RWPE2 (cell line): ENCODE data around the gene MCM10.

Experiments used
- ATAC-seq: fragments of 200-7000 bp; cut with Tn5 transposase; 3 replicates; pipeline ENCODE4 v1.9.1; 2021; ENCODE audit warnings: low read depth
- DNase-seq: peaks from one replicate; pipeline ENCODE4 v3.0.0-alpha.2; 2020; ENCODE audit warnings: low spot score
- H3K27ac ChIP-seq: fragments of 450-650 bp; 2 replicates; pipeline ENCODE4 v1.5.1; 2017; ENCODE audit warnings: mild to moderate bottlenecking; ENCODE audit not compliant: poor library complexity, severe bottlenecking
- H3K27me3 ChIP-seq: fragments of 250-450 bp; sonication (Bioruptor Pico); 2 replicates; pipeline ENCODE4 v1.5.1; 2021; ENCODE audit warnings: mild to moderate bottlenecking, moderate library complexity; ENCODE audit not compliant: insufficient read depth, poor library complexity, severe bottlenecking
- H3K36me3 ChIP-seq: fragments of 250-450 bp; sonication (Bioruptor Pico); 2 replicates; pipeline ENCODE4 v1.5.1; 2020; ENCODE audit warnings: low read depth, mild to moderate bottlenecking, moderate library complexity
- H3K4me1 ChIP-seq: fragments of 250-450 bp; sonication (Bioruptor Pico); 2 replicates; pipeline ENCODE4 v1.5.1; 2021; ENCODE audit warnings: mild to moderate bottlenecking, moderate library complexity; ENCODE audit not compliant: insufficient read depth, poor library complexity, severe bottlenecking
- H3K4me3 ChIP-seq: fragments of 250-450 bp; sonication (Bioruptor Pico); 2 replicates; pipeline ENCODE4 v1.5.1; 2021; ENCODE audit warnings: mild to moderate bottlenecking, moderate library complexity; ENCODE audit not compliant: severe bottlenecking
- H3K9me3 ChIP-seq: fragments of 250-450 bp; sonication (Bioruptor Pico); 2 replicates; pipeline ENCODE4 v1.5.1; 2021; ENCODE audit warnings: mild to moderate bottlenecking, moderate library complexity; ENCODE audit not compliant: severe bottlenecking
- CTCF ChIP-seq: fragments of 450-650 bp; IDR thresholded peaks from one replicate; pipeline ENCODE4 v1.5.1; 2017; ENCODE audit warnings: mild to moderate bottlenecking, moderate library complexity; ENCODE audit not compliant: poor library complexity, severe bottlenecking

MCM10 gene

GRCh38 chr10:13136651-13137050 is 24.7 kb upstream of the MCM10 start:
- no peak for DNase-seq
- H3K4me1 ChIP-seq = no peaks in the 10 kb centered on the region
- no peaks in the 10 kb centered on the region for H3K9me3 ChIP-seq
- H3K4me3 ChIP-seq = no peak overlapping the region
- H3K36me3 ChIP-seq = peaks cover 54% of the 10 kb centered on the region
- H3K27me3 ChIP-seq = no peaks in the 10 kb centered on the region
- no peak overlapping the region for H3K27ac ChIP-seq
- no peak for TF ChIP-seq CTCF
- ATAC-seq = no peak

GRCh38 chr10:13139150-13139549 is 22.2 kb upstream of the MCM10 start:
- Histone ChIP-seq H3K27me3 (no peaks in the 10 kb centered on the region), H3K4me3 (no peak overlapping the region), H3K4me1 (no peaks in the 10 kb centered on the region), H3K27ac (no peak overlapping the region), H3K36me3 (peaks cover 29% of the 10 kb centered on the region), H3K9me3 (no peaks in the 10 kb centered on the region)
- ATAC-seq (no peak), DNase-seq (no peak)
- no peak for TF ChIP-seq CTCF

- no peaks in the 10 kb centered on the region for H3K27me3 ChIP-seq
- H3K36me3 ChIP-seq = peaks cover 24% of the 10 kb centered on the region
- ATAC-seq = no peak
- no peak for DNase-seq
- H3K27ac ChIP-seq = no peak overlapping the region
- TF ChIP-seq CTCF = no peak
- no peak overlapping the region for H3K4me3 ChIP-seq
- H3K9me3 ChIP-seq = no peaks in the 10 kb centered on the region
- no peaks in the 10 kb centered on the region for H3K4me1 ChIP-seq
These were observed 21.7 kb upstream of the MCM10 start for GRCh38 chr10:13139676-13140075.

GRCh38 chr10:13140627-13141190 is 20.6 kb upstream of the MCM10 start:
- Histone ChIP-seq H3K4me3 (no peak overlapping the region), H3K27ac (no peak overlapping the region), H3K4me1 (no peaks in the 10 kb centered on the region), H3K36me3 (peaks cover 14% of the 10 kb centered on the region), H3K9me3 (no peaks in the 10 kb centered on the region), H3K27me3 (no peaks in the 10 kb centered on the region)
- ATAC-seq (no peak), DNase-seq (no peak)
- TF ChIP-seq CTCF = no peak

GRCh38 chr10:13143766-13144165 is 17.6 kb upstream of the MCM10 start:
- no peak for ATAC-seq
- no peaks in the 10 kb centered on the region for H3K9me3 ChIP-seq
- no peak for DNase-seq
- no peaks in the 10 kb centered on the region for H3K27me3 ChIP-seq
- peaks cover 7% of the 10 kb centered on the region for H3K4me1 ChIP-seq
- no peak for TF ChIP-seq CTCF
- no peaks in the 10 kb centered on the region; the same call in 1 of the 2 replicates for H3K36me3 ChIP-seq
- H3K27ac ChIP-seq = no peak overlapping the region
- no peak overlapping the region for H3K4me3 ChIP-seq
